Smooth muscle cell (in vitro differentiated cells): ENCODE measurements around the gene IFIH1. TPM values are rescaled to one million over a fixed set of nuclear protein-coding genes. Genes with fewer than 3 reads are reported as not detected.
A peak's percentile ranks its signal among the peaks of the same experiment; 100 is the strongest.

Experiments used
- DNase-seq: peaks from one replicate; lab custom pipeline; 2025; ENCODE audit not compliant: unreplicated experiment; lab: John Stamatoyannopoulos, UW
- H2AFZ ChIP-seq: fragments of 200-600 bp; sonication (generic); 2 replicates; pipeline ENCODE4 v1.6.0; 2016; ENCODE audit warnings: antibody characterized with exemption, low read depth, mild to moderate bottlenecking
- H3F3A ChIP-seq: fragments of 200-600 bp; sonication (generic); 2 replicates; pipeline ENCODE4 v1.6.0; 2017; ENCODE audit warnings: antibody characterized with exemption, low read depth
- H3K27ac ChIP-seq: fragments of 200-600 bp; sonication (generic); 2 replicates; pipeline ENCODE4 v1.5.1; 2016; ENCODE audit warnings: low read depth, mild to moderate bottlenecking
- H3K27me3 ChIP-seq: fragments of 200-600 bp; sonication (generic); 2 replicates; pipeline ENCODE4 v1.6.1; 2016; ENCODE audit warnings: low read depth, mild to moderate bottlenecking
- H3K36me3 ChIP-seq: fragments of 200-600 bp; sonication (generic); 2 replicates; pipeline ENCODE4 v1.5.1; 2016; ENCODE audit warnings: low read depth
- H3K4me1 ChIP-seq: fragments of 200-600 bp; sonication (generic); 2 replicates; pipeline ENCODE4 v1.5.1; 2016; ENCODE audit warnings: low read depth
- H3K4me2 ChIP-seq: fragments of 200-600 bp; sonication (generic); 2 replicates; pipeline ENCODE4 v1.6.0; 2016; ENCODE audit warnings: mild to moderate bottlenecking
- H3K4me3 ChIP-seq: fragments of 200-600 bp; sonication (generic); 2 replicates; pipeline ENCODE4 v1.5.1; 2016; ENCODE audit warnings: mild to moderate bottlenecking
- H3K79me2 ChIP-seq: fragments of 200-600 bp; sonication (generic); 2 replicates; pipeline ENCODE4 v1.6.0; 2016; ENCODE audit warnings: low read depth, mild to moderate bottlenecking
- H3K9ac ChIP-seq: fragments of 200-600 bp; sonication (generic); 2 replicates; pipeline ENCODE4 v1.6.0; 2016; ENCODE audit warnings: low read depth
- H3K9me3 ChIP-seq: fragments of 200-600 bp; sonication (generic); replicated peaks from 2 replicates; pipeline ENCODE4 v1.5.1; 2016; ENCODE audit warnings: low read depth
- H4K20me1 ChIP-seq: fragments of 200-600 bp; sonication (generic); 2 replicates; pipeline ENCODE4 v1.6.0; 2016; ENCODE audit warnings: low read depth
- CTCF ChIP-seq: fragments of 200-600 bp; sonication (generic); IDR thresholded peaks from 2 replicates; pipeline ENCODE4 v1.5.1; 2017; ENCODE audit warnings: borderline replicate concordance, mild to moderate bottlenecking, antibody characterized with exemption; ENCODE audit not compliant: insufficient read depth, poor library complexity, severe bottlenecking
- WGBS: methylation state at CpG from one replicate; pipeline ENCODE4 v1.1.7; 2016; ENCODE audit warnings: low lambda C conversion rate; 5-methylcytosine and 5-hydroxymethylcytosine counted together
- polyA plus RNA-seq: library from polyadenylated mRNA; unstranded; fragments of >200 nt; fragmentation: Nextera tagmentation; extraction: Ambion mirVana; gene quantifications from 2 replicates; pipeline ENCODE4 v1.2.1, GENCODE V29; 2016
- total RNA-seq: library from RNA; depleted of rRNA; stranded (reverse); fragments of >200 nt; gene quantifications from 2 replicates; pipeline ENCODE4 v1.2.3, GENCODE V29; 2014

Gene IFIH1
- total and polyA plus RNA-seq, 2 experiments from 2014 or later: 0.24 to 2.3 TPM

GRCh38 chr2:162340822-162341221 is 22.3 kb upstream of the IFIH1 start:
- Histone ChIP-seq H3K36me3 (no peaks in the 10 kb centered on the region), H3K4me3 (no peak overlapping the region), H3F3A (no peaks in the 10 kb centered on the region), H3K4me2 (no peak overlapping the region), H3K9ac (no peak overlapping the region), H3K79me2 (peaks cover 5% of the 10 kb centered on the region), H2AFZ (no peak overlapping the region), H3K9me3 (no peaks in the 10 kb centered on the region), H3K27me3 (peaks cover 41% of the 10 kb centered on the region), H3K4me1 (no peaks in the 10 kb centered on the region), H3K27ac (no peak overlapping the region), H4K20me1 (no peaks in the 10 kb centered on the region)
- no peak for TF ChIP-seq CTCF
- no peak for DNase-seq

- no peak overlapping the region for H3K27ac ChIP-seq
- no peaks in the 10 kb centered on the region for H3K36me3 ChIP-seq
- no peak overlapping the region for H3K4me3 ChIP-seq
- H3K4me1 ChIP-seq: no peaks in the 10 kb centered on the region
- H3K4me2 ChIP-seq: no peak overlapping the region
- no peaks in the 10 kb centered on the region for H3K9me3 ChIP-seq
- peaks cover 44% of the 10 kb centered on the region for H3K27me3 ChIP-seq
- H3K79me2 ChIP-seq: no peaks in the 10 kb centered on the region
- WGBS: 72% methylated on average over 2 of the region's 2 CpGs
- no peak overlapping the region for H2AFZ ChIP-seq
- no peak for TF ChIP-seq CTCF
- H3K9ac ChIP-seq: no peak overlapping the region
- DNase-seq: no peak
- no peaks in the 10 kb centered on the region for H4K20me1 ChIP-seq
- no peaks in the 10 kb centered on the region for H3F3A ChIP-seq
Observed at GRCh38 chr2:162337868-162338267, 19.4 kb upstream of the IFIH1 start.

GRCh38 chr2:162333968-162334367 is 15.5 kb upstream of the IFIH1 start:
- Histone ChIP-seq H3K27me3 (peaks cover 34% of the 10 kb centered on the region), H3K4me3 (no peak overlapping the region), H2AFZ (no peak overlapping the region), H3K9ac (no peak overlapping the region), H3K27ac (no peak overlapping the region), H3K4me1 (no peaks in the 10 kb centered on the region), H3F3A (no peaks in the 10 kb centered on the region), H3K79me2 (no peaks in the 10 kb centered on the region), H3K4me2 (no peak overlapping the region), H3K36me3 (no peaks in the 10 kb centered on the region), H4K20me1 (no peaks in the 10 kb centered on the region), H3K9me3 (no peaks in the 10 kb centered on the region)
- no peak for DNase-seq
- TF ChIP-seq CTCF: peak; percentile 29
- WGBS: 18% methylated on average over 3 of the region's 3 CpGs

- Histone ChIP-seq H3K9ac (no peak overlapping the region), H3K4me2 (no peak overlapping the region), H3K4me1 (no peaks in the 10 kb centered on the region), H4K20me1 (no peaks in the 10 kb centered on the region), H2AFZ (no peak overlapping the region), H3K9me3 (no peaks in the 10 kb centered on the region), H3K27me3 (peaks cover 6% of the 10 kb centered on the region), H3K79me2 (no peaks in the 10 kb centered on the region), H3K36me3 (no peaks in the 10 kb centered on the region), H3K27ac (no peak overlapping the region), H3F3A (no peaks in the 10 kb centered on the region), H3K4me3 (no peak overlapping the region)
- DNase-seq: no peak
- WGBS: 95% methylated on average over 1 of the region's 1 CpG
- no peak for TF ChIP-seq CTCF
Observed at GRCh38 chr2:162330881-162331280, 12.4 kb upstream of the IFIH1 start.
